ENCODE measurements around the gene SLC9A1.
"Not testable (repeated sequence)": the region's sequence is repeated elsewhere in the genome, so short reads cannot be mapped to it uniquely, and the experiment has no call there.

SLC9A1 gene

DNA sequence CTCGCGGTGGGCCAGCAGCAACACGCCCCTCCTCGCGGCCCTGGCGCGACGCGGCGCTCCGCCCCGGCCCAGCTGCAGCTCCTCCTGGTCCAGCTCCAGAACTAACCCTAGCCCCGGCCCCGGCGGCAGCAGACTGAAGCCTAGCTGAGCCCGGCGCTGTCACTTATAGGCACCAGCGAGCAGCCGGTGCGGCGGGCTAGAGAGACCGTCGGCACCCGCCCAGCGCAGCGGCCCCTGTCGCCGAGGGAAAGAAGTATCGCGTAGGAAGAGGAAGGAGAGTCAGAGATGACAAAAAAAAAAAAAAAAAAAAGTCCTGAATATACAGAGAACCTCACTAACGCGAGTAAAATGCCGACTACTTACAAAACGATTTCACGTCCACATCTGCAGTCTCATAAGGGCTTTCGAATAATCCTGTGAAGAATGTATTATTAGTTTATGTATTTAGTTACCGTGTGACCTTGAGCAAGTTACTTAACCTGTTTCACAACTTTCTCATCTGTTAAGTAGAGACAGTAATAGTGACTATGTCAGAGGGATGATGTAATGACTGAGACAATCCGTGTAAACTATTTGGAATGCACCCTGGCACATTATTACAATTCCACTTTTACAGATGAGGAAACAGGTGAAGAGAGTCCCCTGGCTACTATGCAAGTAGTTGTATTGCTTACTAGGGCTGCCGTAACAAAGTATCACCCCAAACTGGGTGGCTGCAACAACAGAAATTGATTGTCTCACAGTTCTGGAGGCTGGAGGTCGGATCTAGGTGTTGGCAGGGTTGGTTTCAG is at the start of gene SLC9A1:
Gene SLC9A1, minus strand, starts transcription at position 135 of the 791 bp plus-strand sequence. CDS start 791 bp downstream, outside the sequence.
- TF ChIP-seq, protein P1, sequence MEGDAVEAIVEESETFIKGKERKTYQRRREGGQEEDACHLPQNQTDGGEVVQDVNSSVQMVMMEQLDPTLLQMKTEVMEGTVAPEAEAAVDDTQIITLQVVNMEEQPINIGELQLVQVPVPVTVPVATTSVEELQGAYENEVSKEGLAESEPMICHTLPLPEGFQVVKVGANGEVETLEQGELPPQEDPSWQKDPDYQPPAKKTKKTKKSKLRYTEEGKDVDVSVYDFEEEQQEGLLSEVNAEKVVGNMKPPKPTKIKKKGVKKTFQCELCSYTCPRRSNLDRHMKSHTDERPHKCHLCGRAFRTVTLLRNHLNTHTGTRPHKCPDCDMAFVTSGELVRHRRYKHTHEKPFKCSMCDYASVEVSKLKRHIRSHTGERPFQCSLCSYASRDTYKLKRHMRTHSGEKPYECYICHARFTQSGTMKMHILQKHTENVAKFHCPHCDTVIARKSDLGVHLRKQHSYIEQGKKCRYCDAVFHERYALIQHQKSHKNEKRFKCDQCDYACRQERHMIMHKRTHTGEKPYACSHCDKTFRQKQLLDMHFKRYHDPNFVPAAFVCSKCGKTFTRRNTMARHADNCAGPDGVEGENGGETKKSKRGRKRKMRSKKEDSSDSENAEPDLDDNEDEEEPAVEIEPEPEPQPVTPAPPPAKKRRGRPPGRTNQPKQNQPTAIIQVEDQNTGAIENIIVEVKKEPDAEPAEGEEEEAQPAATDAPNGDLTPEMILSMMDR (IDR thresholded peaks at IDR 0.05; ENCODE audit: low read depth, low read length, missing control alignments), result peak; percentile 87
- H3K4me3 ChIP-seq (replicated peaks; ENCODE audit: low read depth, low read length), result peak within 1 kb of the TSS; percentile 58
- DNase-seq (ENCODE audit: extremely low read depth, low read depth), result peak; percentile 65

DNA sequence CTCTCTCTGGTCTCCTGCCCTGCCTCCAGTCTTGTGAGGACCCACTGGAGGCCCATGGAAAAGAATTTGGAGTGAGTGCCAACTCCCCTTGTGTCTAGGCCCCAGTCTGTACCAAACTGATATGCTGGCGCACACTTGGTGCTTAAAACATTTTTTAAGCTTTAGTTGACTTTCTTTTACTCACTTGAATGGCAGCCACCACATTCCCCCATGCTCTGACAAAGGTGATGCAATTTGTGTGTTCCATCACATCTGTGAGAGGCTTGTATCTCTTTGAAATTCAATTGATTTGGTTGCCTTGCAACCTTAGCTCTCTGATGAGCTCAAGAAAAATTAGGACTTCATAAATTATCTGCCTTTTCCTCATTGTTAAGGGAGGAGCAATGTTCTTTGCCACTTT is 49.0 kb upstream of the SLC9A1 start:
- no peak for DNase-seq (ENCODE audit: extremely low read depth, low read depth)
- TF ChIP-seq, protein P1 (IDR thresholded peaks at IDR 0.05; ENCODE audit: low read depth, low read length, missing control alignments), result no peak
- no peak overlapping the region for H3K4me3 ChIP-seq (replicated peaks; ENCODE audit: low read depth, low read length)

DNA sequence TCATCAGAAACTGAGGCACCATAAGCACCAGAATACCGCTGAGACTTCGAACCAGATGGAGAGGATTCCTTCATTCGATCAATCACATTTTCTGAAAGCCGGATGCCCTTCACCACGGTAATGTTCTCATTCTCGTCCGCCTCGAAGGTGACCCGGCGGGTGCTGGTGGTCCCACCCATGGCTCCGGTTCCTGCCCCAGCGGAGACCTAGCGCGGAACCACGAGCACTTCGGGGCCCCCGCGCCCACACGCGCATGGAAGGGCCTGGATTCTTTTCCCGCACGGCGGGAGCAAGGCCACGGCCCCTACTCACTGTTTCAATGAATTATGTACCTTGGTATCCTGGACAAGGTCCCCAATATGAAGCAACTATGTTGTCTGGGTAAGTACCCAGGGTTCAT is 46.4 kb upstream of the SLC9A1 start:
- no peak overlapping the region for H3K4me3 ChIP-seq (replicated peaks; ENCODE audit: low read depth, low read length)
- TF ChIP-seq, protein P1 (IDR thresholded peaks at IDR 0.05; ENCODE audit: low read depth, low read length, missing control alignments), result no peak
- DNase-seq (ENCODE audit: extremely low read depth, low read depth), result no peak

DNA sequence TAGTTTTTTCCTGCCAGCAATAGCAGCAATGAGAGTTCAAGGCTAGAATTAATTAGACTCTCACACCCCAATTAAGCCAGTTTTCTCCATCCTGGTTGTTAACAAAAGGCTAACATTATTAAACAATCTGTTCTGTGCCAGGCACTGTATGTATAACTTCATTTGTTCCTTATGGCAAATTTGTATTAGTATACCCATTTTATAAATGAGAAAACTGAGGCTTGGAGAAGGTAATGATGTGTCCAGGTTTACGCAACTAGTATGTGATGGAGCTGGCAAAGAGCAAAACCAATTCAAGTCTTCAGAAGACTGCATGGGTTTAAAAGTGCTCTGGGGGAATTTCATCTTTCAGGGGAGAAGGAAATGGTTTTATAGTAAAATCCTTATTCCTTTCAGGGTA is 38.3 kb upstream of the SLC9A1 start:
- TF ChIP-seq, protein P1 (IDR thresholded peaks at IDR 0.05; ENCODE audit: low read depth, low read length, missing control alignments), result no peak
- no peak for DNase-seq (ENCODE audit: extremely low read depth, low read depth)
- no peak overlapping the region for H3K4me3 ChIP-seq (replicated peaks; ENCODE audit: low read depth, low read length)

DNA sequence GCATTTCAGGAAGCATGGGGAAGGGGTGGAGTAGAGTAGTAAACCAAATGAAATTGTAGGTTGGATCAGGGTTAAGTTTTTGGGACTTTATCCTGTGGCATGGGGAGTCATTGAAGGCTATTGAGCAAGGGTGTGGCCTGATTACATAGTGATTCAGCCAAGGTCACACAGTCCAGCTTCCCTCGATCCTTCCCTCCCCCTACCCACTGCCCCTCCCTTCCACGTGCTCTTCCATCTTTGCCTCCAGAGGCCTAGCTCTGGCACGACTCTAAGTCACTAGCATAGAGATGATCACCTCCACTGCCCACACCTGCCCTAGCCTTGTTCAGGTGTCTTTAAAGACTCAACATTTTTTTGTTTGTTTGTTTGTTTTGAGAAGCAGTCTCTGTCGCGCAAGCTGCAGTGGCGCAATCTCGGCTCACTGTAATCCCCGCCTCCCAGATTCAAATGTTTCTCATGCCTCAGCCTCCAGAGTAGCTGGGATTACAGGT is 37.2 kb upstream of the SLC9A1 start:
- TF ChIP-seq, protein P1 (IDR thresholded peaks at IDR 0.05; ENCODE audit: low read depth, low read length, missing control alignments), result no peak
- no peak overlapping the region for H3K4me3 ChIP-seq (replicated peaks; ENCODE audit: low read depth, low read length)
- DNase-seq (ENCODE audit: extremely low read depth, low read depth), result no peak

DNA sequence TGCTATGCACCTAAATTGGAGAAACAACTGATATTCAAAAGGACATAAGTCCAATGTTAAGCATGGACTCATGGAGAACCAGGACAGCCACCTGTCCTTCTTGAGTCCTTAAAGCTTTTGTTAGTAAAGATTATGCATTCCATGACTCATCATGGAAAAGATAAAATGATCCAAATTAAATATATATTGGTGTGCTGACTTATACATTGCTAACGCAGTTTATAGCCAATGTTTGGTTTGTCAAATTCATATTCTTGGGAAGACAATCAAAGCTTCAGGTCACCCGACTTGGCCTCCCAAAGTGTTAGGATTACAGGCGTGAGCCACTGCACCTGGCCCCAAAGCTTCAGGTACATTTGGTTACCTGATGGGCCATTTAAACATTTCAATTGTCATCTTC is 29.7 kb upstream of the SLC9A1 start:
- not testable (repeated sequence) for DNase-seq (ENCODE audit: extremely low read depth, low read depth); H3K4me3 ChIP-seq (replicated peaks; ENCODE audit: low read depth, low read length)

DNA sequence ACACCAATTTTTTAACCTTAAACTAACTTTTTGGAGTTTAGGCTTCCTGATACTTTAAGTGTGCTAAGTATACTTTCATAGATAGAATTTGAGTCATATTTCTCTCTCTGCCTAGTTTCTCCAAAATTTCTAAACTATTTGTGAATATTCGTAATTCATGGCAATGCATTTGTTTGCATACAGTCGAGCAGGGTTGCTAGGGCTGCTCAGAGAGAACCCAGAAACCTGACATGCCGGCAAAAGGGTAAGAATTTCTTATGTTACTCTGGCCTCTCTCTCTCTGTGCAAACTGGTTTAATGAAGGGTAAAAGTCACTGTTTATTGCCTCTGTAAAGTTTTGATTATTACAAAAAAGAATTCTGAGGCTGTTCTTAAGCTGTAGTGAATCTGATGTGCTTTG is 25.1 kb upstream of the SLC9A1 start:
- H3K4me3 ChIP-seq (replicated peaks; ENCODE audit: low read depth, low read length), result no peak overlapping the region
- no peak for DNase-seq (ENCODE audit: extremely low read depth, low read depth)
- TF ChIP-seq, protein P1 (IDR thresholded peaks at IDR 0.05; ENCODE audit: low read depth, low read length, missing control alignments), result no peak
